A673 (cell line): Measurements from ENCODE around the gene NFU1. TPM values are rescaled to one million over a fixed set of nuclear protein-coding genes. Genes with fewer than 3 reads are reported as not detected.

Experiments
- BruUV-seq: library from RNA; stranded (reverse); fragments of 400-500 nt; replicated peaks from 2 replicates; lab custom pipeline; 2021; lab: Mats Ljungman, UMichigan
- CTCF ChIA-PET: fragments of 300-600 bp; sonication (Branson Sonifier 250); formaldehyde crosslinking; loops from one replicate; lab custom pipeline; 2022; ENCODE audit warnings: antibody characterized with exemption; lab: Charles Lee
- POLR2A ChIA-PET: fragments of 300-600 bp; sonication (Branson Sonifier 250); formaldehyde crosslinking; loops from one replicate; lab custom pipeline; 2022; ENCODE audit warnings: antibody characterized with exemption; ENCODE audit not compliant: low non-redundant PET; lab: Charles Lee
- DNase-seq: peaks from one replicate; pipeline ENCODE4 v3.0.0-alpha.2; 2015; ENCODE audit warnings: low spot score
- H3K27ac ChIP-seq: fragments of 200-600 bp; sonication (generic); 2 replicates; pipeline ENCODE4 v1.5.1; 2016; ENCODE audit warnings: mixed run types, low read depth, mild to moderate bottlenecking, mixed read lengths, antibody characterized with exemption, low read length; ENCODE audit not compliant: poor library complexity, severe bottlenecking
- H3K27me3 ChIP-seq: fragments of 200-600 bp; sonication (generic); replicated peaks from 2 replicates; pipeline ENCODE4 v1.6.1; 2017; ENCODE audit warnings: mixed run types, low read depth, mild to moderate bottlenecking, mixed read lengths, antibody characterized with exemption, low read length; ENCODE audit not compliant: insufficient read depth, poor library complexity
- H3K36me3 ChIP-seq: fragments of 200-600 bp; sonication (generic); 2 replicates; pipeline ENCODE4 v1.6.1; 2016; ENCODE audit warnings: mixed run types, mild to moderate bottlenecking, mixed read lengths, antibody characterized with exemption, low read length; ENCODE audit not compliant: insufficient read depth, poor library complexity, severe bottlenecking
- H3K4me1 ChIP-seq: fragments of 200-600 bp; sonication (generic); 2 replicates; pipeline ENCODE4 v1.6.1; 2017; ENCODE audit warnings: mixed run types, mild to moderate bottlenecking, mixed read lengths, antibody characterized with exemption, low read length; ENCODE audit not compliant: insufficient read depth, poor library complexity, severe bottlenecking
- H3K4me3 ChIP-seq: fragments of 200-600 bp; sonication (generic); 2 replicates; pipeline ENCODE4 v1.5.1; 2016; ENCODE audit warnings: low read depth, mixed run types, mild to moderate bottlenecking, mixed read lengths, low read length; ENCODE audit not compliant: poor library complexity, severe bottlenecking
- H3K9me3 ChIP-seq: fragments of 200-600 bp; sonication (generic); 2 replicates; pipeline ENCODE4 v1.6.1; 2016; ENCODE audit warnings: mixed run types, low read depth, mild to moderate bottlenecking, mixed read lengths, antibody characterized with exemption, low read length; ENCODE audit not compliant: poor library complexity, severe bottlenecking
- CTCF ChIP-seq: fragments of 300-800, 200-600 bp; sonication (generic); conservative IDR thresholded peaks from 2 replicates; pipeline ENCODE4 v1.5.1; 2017; ENCODE audit warnings: low read depth, mild to moderate bottlenecking, antibody characterized with exemption, low read length, moderate library complexity, mixed read lengths
- EZH2 ChIP-seq: fragments of 200-600 bp; sonication (generic); IDR thresholded peaks from 2 replicates; pipeline ENCODE4 v1.6.1; 2017; ENCODE audit warnings: borderline replicate concordance, low read depth, mild to moderate bottlenecking, mixed read lengths, antibody characterized with exemption, low read length; ENCODE audit not compliant: poor library complexity, severe bottlenecking
- intact Hi-C: fragments of 100-400 bp; cut with micrococcal nuclease; formaldehyde crosslinking; loops from one replicate; pipeline ENCODE4 v1.10.0; 2022; ENCODE audit not compliant: unreplicated experiment
- total RNA-seq: library from RNA; stranded (reverse); gene quantifications from 2 replicates; pipeline ENCODE4 v1.2.3, GENCODE V29; 2021

NFU1 gene
- total RNA-seq, 1 experiment from 2014 or later = 54.3 TPM

DNA sequence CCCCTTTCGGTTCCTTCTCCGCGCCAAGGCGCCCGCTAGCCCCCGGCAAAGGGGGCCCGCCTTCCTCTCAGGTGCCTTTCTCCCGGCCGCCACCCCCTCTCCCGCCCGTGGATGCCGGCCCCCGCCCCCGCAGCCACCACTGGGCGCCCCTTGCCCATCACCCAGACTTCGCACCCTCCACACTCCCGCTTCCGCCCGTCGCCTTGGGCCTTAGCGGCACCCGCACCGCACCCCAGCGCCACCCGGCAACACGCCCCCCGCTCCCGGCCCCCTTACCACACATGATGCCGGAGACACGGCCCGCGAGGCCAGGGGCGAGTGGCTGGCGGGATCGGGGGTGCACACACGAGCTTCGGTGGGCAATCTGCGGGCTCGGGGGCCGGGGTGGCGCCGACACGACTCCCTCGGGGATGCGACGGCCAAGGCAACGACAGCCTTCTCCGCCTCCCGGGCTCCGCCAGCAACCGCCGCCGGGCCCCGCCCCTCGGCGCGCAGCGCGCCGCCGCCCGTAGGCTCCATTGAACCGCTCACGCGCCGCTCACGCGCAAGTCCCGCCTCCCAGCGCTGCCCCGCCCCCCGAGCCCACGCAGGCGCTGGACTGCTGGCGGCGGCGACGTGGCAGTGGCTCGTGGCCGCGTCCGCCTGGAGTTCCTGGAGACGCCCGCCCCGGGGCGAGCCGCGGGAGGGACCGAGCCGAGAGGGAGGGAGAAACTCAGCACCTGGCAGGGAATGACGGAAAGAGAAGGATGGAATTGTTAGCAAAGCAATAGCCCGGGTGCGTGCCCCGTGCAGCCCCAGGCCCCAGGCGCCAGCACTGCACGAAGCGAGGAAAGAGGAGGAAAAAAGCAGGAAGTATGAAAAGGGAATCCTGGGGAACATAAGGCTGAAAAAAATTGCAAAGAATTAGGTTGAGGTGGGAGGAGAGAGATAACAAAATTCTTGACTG is 50.2 kb downstream of the NFU1 start, which contains the start of gene GFPT1:
GFPT1 (minus strand) TSS at position 439 of the 946 bp plus-strand sequence; CDS start at position 283, 156 bp downstream.
- no peaks in the 10 kb centered on the region for H3K9me3 ChIP-seq
- peaks cover 24% of the 10 kb centered on the region for H3K4me1 ChIP-seq
- peak; percentile 95 for DNase-seq
- POLR2A ChIA-PET = no interaction called here
- no peak for TF ChIP-seq EZH2
- TF ChIP-seq CTCF = no peak
- H3K36me3 ChIP-seq = peaks cover 5% of the 10 kb centered on the region
- CTCF ChIA-PET = no interaction called here
- peak within 1 kb of the TSS; percentile 91 for H3K4me3 ChIP-seq
- no peaks in the 10 kb centered on the region for H3K27me3 ChIP-seq
- H3K27ac ChIP-seq = peak within 1 kb of the TSS; percentile 86
- intact Hi-C loops = no loop called here
- no TSS peak for BruUV-seq

- H3K27ac ChIP-seq = peak overlapping the region; percentile 86
Observed at GRCh38 chr2:69386360-69386759, 50.9 kb downstream of the NFU1 start.

More at GRCh38 chr2:69386360-69386759, 50.9 kb downstream of the NFU1 start:
- intact Hi-C loops = no loop called here
- ChIA-PET CTCF (no interaction called here), POLR2A (no interaction called here)
- TF ChIP-seq EZH2 (no peak), CTCF (no peak)
- Histone ChIP-seq H3K4me1 (peaks cover 31% of the 10 kb centered on the region), H3K9me3 (no peaks in the 10 kb centered on the region), H3K4me3 (peak overlapping the region; percentile 91), H3K36me3 (peaks cover 5% of the 10 kb centered on the region), H3K27me3 (no peaks in the 10 kb centered on the region)
- DNase-seq = no peak
- no TSS peak for BruUV-seq
